NCI-H1694 treated with DMSO at 0.1 percent for 48 hours (cell line): ENCODE data around the gene MMEL1.

ENCODE experiments used
- DNase-seq: peaks from one replicate; lab custom pipeline; 2025; lab: John Stamatoyannopoulos, UW

MMEL1 gene

GRCh38 chr1:2544093-2544874, 88.5 kb downstream of the MMEL1 start:
- DNase-seq, result no peak

GRCh38 chr1:2543543-2544092, 89.2 kb downstream of the MMEL1 start:
- peak; percentile 43 for DNase-seq

- DNase-seq, result no peak
These were observed 90.4 kb downstream of the MMEL1 start for GRCh38 chr1:2542246-2542915.

GRCh38 chr1:2541619-2542245, 91.1 kb downstream of the MMEL1 start:
- no peak for DNase-seq

GRCh38 chr1:2540816-2541492, 91.9 kb downstream of the MMEL1 start:
- peak; percentile 46 for DNase-seq
